Upper lobe of right lung (tissue), 1 donor: ENCODE results near the gene R3HDM1. TPM values are rescaled to one million over a fixed set of nuclear protein-coding genes. Genes with fewer than 3 reads are reported as not detected.
"Not testable (repeated sequence)": the region's sequence is repeated elsewhere in the genome, so short reads cannot be mapped to it uniquely, and the experiment has no call there.

Experiments
- ATAC-seq: fragments of 200-7000 bp; cut with Tn5 transposase; one replicate; pipeline ENCODE4 v1.9.1; 2020; ENCODE audit warnings: mild to moderate bottlenecking, moderate library complexity
- DNase-seq: peaks from one replicate; pipeline ENCODE4 v3.0.0-alpha.2; 2020
- H3K27ac ChIP-seq: fragments of 200-600 bp; one replicate; pipeline ENCODE4 v1.8.0; 2022
- H3K27me3 ChIP-seq: fragments of 200-600 bp; one replicate; pipeline ENCODE4 v1.8.0; 2022; ENCODE audit warnings: mild to moderate bottlenecking
- H3K36me3 ChIP-seq: fragments of 200-600 bp; one replicate; pipeline ENCODE4 v1.8.0; 2022
- H3K4me1 ChIP-seq: fragments of 200-600 bp; one replicate; pipeline ENCODE4 v1.8.0; 2022
- H3K4me3 ChIP-seq: fragments of 200-600 bp; one replicate; pipeline ENCODE4 v1.8.0; 2022; ENCODE audit warnings: mild to moderate bottlenecking
- H3K9me3 ChIP-seq: fragments of 200-600 bp; one replicate; pipeline ENCODE4 v1.8.0; 2022
- intact Hi-C: fragments of 100-400 bp; cut with DNase I; formaldehyde crosslinking; loops from one replicate; pipeline ENCODE4 v1.11.0; 2022
- total RNA-seq: library from RNA; stranded (reverse); fragmentation: NEBNext Ultra II Directional; extraction: Animal tissue kit (Norgen Biotek cat#: 25700); gene quantifications from one replicate; pipeline ENCODE4 v1.2.1, GENCODE V29; 2021
- TF ChIP-seq, protein P1 (sequence below): fragments of 200-600 bp; IDR thresholded peaks from one replicate; pipeline ENCODE4 v1.8.0; 2022; ENCODE audit warnings: antibody characterized with exemption
- donor health status: DM: no; HTN: yes; CAD: no; lungs with severe emphysema.

Gene R3HDM1
- total RNA-seq, 1 donor from 2014 or later = 17.0 TPM

GRCh38 chr2:135694711-135695110 is 163.4 kb downstream of the R3HDM1 start:
- TF ChIP-seq, protein P1, sequence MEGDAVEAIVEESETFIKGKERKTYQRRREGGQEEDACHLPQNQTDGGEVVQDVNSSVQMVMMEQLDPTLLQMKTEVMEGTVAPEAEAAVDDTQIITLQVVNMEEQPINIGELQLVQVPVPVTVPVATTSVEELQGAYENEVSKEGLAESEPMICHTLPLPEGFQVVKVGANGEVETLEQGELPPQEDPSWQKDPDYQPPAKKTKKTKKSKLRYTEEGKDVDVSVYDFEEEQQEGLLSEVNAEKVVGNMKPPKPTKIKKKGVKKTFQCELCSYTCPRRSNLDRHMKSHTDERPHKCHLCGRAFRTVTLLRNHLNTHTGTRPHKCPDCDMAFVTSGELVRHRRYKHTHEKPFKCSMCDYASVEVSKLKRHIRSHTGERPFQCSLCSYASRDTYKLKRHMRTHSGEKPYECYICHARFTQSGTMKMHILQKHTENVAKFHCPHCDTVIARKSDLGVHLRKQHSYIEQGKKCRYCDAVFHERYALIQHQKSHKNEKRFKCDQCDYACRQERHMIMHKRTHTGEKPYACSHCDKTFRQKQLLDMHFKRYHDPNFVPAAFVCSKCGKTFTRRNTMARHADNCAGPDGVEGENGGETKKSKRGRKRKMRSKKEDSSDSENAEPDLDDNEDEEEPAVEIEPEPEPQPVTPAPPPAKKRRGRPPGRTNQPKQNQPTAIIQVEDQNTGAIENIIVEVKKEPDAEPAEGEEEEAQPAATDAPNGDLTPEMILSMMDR = no peak
- ATAC-seq (no peak), DNase-seq (no peak)
- no peak overlapping the region for H3K27ac ChIP-seq
- H3K36me3 ChIP-seq = no peaks in the 10 kb centered on the region
- H3K9me3 ChIP-seq = no peaks in the 10 kb centered on the region
- peaks cover 4% of the 10 kb centered on the region for H3K4me1 ChIP-seq
- intact Hi-C loops = no loop called here
- H3K4me3 ChIP-seq = no peak overlapping the region
- no peaks in the 10 kb centered on the region for H3K27me3 ChIP-seq

GRCh38 chr2:135698838-135699237 is 167.6 kb downstream of the R3HDM1 start:
- Histone ChIP-seq H3K36me3 (no peaks in the 10 kb centered on the region), H3K4me1 (peaks cover 4% of the 10 kb centered on the region), H3K27me3 (no peaks in the 10 kb centered on the region), H3K4me3 (no peak overlapping the region), H3K9me3 (no peaks in the 10 kb centered on the region), H3K27ac (no peak overlapping the region)
- TF ChIP-seq, protein P1 = no peak
- intact Hi-C loops = no loop called here
- DNase-seq (no peak), ATAC-seq (no peak)

DNA sequence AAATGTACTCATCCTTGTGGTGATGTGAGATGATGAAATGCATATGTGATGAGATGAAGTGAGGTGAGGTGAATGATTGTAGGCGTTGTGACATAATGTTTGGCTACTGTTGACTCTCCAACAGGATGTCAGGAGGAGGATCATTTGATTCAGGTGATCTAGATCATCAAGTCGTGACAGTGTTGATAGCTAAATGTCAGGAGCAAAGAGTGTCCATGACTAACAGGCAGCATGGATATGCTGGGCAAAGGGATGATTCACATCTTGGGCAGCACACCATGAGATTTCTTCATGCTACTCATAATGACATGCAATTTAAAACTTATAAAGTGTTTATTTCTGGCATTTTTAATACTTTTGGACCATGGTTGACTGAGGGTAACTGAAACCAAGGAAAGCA is 170.2 kb downstream of the R3HDM1 start:
- Histone ChIP-seq H3K9me3 (no peaks in the 10 kb centered on the region), H3K36me3 (no peaks in the 10 kb centered on the region), H3K27ac (no peak overlapping the region), H3K4me1 (no peaks in the 10 kb centered on the region), H3K4me3 (no peak overlapping the region), H3K27me3 (no peaks in the 10 kb centered on the region)
- intact Hi-C loops = loop anchor here (10.0 kb wide), 1 partner anchor 697 kb away; no protein-coding TSS in a partner anchor
- no peak for ATAC-seq
- TF ChIP-seq, protein P1 = no peak
- no peak for DNase-seq

DNA sequence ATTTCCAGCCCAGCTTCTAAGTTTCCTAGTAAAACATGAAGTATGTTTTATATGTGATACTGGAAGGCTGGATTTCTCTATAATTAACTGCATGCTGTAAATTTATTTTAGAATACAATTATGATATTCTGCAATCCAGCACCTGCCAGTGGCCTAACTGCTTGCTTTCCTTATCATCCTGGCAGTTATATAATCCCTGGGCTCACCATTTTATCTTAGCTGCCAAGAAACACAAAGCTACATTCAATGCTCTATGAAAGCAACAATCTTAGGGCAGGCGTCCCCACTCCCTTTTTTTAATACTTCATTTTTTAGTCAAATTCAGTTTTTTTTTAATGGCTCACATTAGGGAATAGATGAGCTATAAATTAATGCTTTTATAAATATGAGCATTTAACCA is 172.0 kb downstream of the R3HDM1 start:
- Histone ChIP-seq H3K9me3 (no peaks in the 10 kb centered on the region), H3K4me1 (no peaks in the 10 kb centered on the region), H3K36me3 (no peaks in the 10 kb centered on the region), H3K4me3 (no peak overlapping the region), H3K27ac (no peak overlapping the region), H3K27me3 (no peaks in the 10 kb centered on the region)
- TF ChIP-seq, protein P1 = no peak
- ATAC-seq (no peak), DNase-seq (no peak)
- intact Hi-C loops = loop anchor here (10.0 kb wide), 1 partner anchor 698 kb away; no protein-coding TSS in a partner anchor

- not testable (repeated sequence) for DNase-seq, H3K27ac ChIP-seq, ATAC-seq, H3K4me1 ChIP-seq, H3K4me3 ChIP-seq, H3K36me3 ChIP-seq, H3K27me3 ChIP-seq, H3K9me3 ChIP-seq
- intact Hi-C loops = loop anchor here (10.0 kb wide), 1 partner anchor 699 kb away; no protein-coding TSS in a partner anchor
Observed at GRCh38 chr2:135704075-135704474, 172.8 kb downstream of the R3HDM1 start.

GRCh38 chr2:135708159-135708558 is 176.9 kb downstream of the R3HDM1 start:
- H3K4me1 ChIP-seq = no peaks in the 10 kb centered on the region
- intact Hi-C loops = loop anchor here (10.0 kb wide), 1 partner anchor 703 kb away; no protein-coding TSS in a partner anchor
- H3K27me3 ChIP-seq = no peaks in the 10 kb centered on the region
- no peaks in the 10 kb centered on the region for H3K9me3 ChIP-seq
- H3K36me3 ChIP-seq = no peaks in the 10 kb centered on the region
- DNase-seq (no peak), ATAC-seq (no peak)
- no peak overlapping the region for H3K27ac ChIP-seq
- TF ChIP-seq, protein P1 = no peak
- no peak overlapping the region for H3K4me3 ChIP-seq
